Inflammatory macrophage treated with lipopolysaccharide for 4 hours (primary cell): ENCODE results near the gene WDR26.
"Not testable (repeated sequence)": the region's sequence is repeated elsewhere in the genome, so short reads cannot be mapped to it uniquely, and the experiment has no call there.

Experiments
- DNase-seq: peaks from one replicate; pipeline ENCODE4 v3.0.0-alpha.2; 2020

Gene WDR26

DNA sequence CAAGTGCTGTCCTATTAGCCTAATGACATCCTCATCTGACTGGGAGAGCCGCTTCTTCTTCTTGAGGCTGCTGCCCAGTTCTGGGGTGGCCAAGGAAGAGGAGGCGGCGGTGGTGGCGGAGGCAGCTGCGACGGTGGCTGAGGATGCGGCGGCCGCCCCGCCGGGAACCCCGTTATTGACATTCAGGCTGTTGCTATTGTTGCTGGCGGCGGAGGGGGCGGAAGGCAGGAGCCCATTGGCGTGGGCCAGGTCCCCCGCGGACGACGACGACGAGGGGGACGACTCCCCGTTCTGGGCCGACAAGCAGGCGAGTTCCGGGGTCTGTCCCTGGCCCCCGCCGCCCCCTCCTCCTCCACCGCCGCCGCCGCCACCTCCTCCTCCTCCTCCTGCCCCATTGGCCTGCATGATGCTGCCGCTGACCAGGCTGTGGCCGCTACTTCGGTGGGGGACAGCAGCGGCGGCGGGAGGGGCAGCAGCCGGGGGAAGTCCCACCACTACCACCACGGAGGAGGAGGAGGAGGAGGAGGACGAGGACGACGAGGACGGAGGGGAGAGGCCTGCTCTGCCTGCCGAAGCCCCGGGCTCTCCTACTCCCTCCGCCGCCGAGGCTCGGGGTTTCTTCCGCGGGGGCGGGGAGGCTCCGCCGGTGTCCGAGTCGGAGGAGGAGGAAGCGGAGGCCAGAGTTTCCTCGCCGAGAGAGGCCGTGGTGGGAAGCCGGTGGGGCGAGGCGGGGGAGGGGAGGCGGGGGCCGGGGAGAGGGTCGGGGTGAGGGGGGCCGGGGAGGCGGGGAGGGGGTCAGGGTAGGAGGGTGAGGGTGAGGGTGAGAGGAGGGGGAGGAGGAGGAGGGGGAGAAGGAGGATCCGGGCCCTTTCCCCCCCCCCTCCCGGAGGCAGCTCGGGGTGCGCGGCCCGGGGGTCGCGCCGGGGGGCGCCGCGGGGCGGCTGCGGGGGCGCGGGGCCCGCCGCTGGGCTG lies 610 bp downstream of the WDR26 start:
- peak; percentile 41 for DNase-seq

DNA sequence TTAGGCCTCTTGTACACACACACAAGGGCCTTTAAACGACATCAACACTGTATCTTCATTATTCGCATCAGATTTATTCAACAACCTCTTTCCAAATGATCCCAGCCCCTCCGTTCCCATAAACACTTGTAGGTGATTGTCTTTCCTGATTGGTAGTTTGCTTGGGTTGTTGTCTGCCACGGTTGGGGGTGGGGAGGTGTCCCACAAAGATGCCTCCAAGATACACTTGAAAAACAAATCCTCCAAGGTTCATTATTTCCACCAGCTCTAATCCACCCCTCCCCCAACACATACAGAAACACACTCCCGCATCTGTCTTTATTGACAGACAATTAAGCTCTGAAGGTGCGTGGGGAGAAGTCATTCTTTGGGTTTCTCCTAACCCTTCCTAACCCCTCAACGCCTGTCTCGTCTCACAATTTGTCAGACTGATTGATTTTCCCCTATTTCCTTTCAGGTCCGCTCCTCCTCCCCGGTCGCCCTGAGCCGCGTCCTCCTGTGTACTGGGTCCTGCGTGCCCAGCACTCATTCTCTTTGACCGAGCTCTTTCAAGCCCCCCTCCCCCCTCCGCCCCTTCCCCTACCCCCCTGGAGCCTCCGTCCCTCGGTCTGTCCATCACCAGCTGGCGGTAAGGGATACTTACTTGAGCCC lies 1.4 kb downstream of the WDR26 start:
- DNase-seq = peak; percentile 7

GRCh38 chr1:224432672-224433040 lies 1.9 kb downstream of the WDR26 start:
- peak; percentile 10 for DNase-seq

DNA sequence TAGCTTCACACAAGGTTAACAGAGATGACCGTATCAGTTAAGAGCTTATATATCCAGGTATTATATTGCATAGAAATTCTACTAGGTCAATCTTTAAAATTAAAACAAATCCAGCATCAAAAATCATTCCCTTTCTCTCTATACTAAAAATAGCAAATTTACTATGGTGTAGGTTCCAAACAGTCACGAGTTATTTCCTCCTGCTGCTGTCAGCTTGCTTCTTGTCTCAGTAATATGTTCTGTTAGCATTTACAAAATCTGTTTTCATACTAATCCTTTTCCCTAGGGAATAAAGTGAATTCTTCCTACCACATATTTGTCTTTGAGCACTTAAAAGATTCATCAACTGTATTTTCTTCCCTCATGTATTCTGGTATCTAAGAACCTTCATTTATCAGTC lies 2.5 kb downstream of the WDR26 start:
- DNase-seq = peak; percentile 15

GRCh38 chr1:224431726-224432125 lies 2.9 kb downstream of the WDR26 start:
- no peak for DNase-seq

DNA sequence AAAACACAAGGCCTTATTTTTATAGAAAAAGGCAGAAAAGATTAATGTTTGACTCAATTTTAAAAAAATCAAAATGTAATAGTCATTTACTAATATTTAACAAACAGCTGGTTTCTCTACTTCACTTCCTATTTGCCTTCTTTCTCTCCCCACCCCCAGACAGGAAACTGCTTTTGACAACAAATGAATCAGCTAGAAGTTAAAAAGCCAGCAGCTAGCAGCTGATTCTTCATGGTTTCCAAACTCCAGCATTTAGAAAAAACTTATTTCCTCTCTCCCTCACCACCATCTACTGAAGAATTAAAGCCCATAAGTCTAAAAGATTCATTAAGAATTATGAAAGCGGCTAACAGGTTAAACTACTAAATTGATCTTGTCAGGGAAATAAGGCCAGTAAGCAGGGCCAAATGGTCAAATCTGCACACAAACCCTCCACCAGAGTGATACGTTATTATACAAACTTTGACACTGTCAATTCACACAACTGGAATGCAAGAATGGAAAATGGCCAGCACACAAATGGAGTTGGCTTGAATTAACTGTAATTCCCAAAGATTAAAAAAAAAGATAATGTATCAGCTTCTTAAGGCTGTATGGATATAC lies 4.0 kb downstream of the WDR26 start:
- peak; percentile 88 for DNase-seq

- DNase-seq = no peak
These were observed 4.8 kb downstream of the WDR26 start for GRCh38 chr1:224429616-224430326.

DNA sequence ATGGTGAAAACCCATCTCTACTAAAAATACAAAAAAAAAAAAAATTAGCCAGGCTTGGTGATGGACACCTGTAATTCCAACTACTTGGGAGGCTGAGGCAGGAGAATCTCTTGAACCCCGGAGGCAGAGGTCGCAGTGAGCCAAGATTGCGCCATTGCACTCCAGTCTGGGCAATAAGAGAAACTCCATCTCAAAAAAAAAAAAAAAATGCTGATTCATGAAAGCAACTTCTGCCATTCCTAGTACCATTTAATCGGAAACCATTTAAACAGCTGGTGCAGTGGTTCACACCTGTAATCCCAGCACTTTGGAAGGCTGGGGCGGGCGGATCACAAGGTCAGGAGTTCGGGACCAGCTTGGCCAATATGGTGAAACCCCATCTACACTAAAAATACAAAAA lies 5.9 kb downstream of the WDR26 start:
- not testable (repeated sequence) for DNase-seq

DNA sequence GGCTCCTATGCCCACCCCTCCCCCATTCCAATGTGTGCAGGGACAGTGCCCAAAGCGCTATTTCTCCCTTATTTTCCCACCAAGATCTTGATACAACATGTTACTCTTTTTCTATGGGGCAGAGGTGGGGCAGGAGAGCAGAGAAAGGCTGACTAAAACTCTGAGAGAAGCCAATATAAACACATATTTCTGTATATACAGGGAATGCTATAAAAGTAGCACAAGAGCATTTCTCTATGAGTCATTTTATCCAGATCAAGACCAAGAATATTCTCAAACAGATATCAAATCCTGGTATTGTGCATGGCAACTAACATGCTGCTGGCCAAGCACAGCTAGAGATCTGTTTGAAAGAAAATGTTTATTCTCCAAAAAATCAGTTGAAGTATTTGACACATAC lies 7.3 kb downstream of the WDR26 start:
- DNase-seq = no peak

DNA sequence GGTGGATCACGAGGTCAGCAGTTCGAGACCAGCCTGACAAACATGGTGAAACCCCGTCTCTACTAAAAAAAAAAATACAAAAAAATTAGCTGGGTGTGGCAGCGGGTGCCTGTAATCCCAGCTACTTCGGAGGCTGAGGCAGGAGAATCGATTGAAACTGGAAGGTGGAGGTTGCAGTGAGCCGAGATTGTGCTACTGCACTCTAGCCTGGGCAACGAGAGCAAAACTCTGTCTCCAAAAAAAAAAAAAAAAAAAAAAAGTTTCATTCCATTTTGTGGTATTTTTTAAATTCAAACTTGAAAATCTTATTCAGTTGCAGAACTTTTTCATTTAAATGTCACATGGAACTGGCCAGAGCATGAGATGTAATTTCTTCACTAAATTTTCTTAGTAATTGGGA lies 7.7 kb downstream of the WDR26 start:
- not testable (repeated sequence) for DNase-seq

DNA sequence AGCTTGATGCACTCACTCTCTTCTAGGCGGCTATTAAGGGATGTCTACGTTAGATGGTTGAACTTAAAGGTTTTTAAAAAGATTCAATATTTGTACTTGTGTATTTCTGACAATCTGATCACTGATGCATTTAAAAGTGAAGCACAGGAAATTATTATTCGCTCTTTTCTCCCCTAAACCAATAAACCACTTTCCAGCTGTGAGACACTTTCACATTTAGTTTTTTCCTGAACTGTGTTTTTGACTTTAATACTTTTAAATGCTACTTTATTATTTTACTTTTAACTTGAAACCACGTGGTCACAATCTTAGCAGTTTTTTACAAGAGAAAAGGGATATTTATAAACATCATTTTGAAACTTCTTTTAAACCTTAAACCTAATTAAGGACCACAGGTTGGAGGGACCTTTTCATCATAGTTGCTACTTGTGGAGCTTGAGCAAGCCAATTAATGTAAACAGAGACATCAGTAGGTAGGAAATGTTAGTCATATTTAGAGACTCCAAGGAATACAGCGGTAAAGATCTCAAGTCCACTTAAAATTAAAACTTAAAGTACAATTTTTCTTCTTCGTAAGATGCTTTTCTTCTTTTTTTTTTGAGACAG lies 9.2 kb downstream of the WDR26 start:
- no peak for DNase-seq

DNA sequence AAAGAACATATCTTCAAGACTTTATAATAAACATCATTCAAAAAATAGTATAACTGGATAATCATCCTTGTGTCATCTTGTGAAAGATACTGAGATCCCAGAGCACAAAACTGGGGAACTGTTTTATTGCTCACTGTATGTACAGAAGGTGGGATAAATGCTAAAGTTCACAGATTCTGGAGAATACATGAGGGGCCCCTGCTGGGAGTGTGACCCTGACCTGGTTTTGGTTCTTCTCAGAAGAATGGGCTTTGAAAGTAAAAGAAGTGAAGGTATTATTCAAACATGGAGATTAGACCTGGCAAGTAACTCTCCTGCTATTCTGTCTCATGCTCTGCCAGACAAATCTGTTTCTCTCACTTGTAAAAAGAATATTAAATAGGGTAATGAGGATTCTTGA lies 14.5 kb downstream of the WDR26 start:
- no peak for DNase-seq

DNA sequence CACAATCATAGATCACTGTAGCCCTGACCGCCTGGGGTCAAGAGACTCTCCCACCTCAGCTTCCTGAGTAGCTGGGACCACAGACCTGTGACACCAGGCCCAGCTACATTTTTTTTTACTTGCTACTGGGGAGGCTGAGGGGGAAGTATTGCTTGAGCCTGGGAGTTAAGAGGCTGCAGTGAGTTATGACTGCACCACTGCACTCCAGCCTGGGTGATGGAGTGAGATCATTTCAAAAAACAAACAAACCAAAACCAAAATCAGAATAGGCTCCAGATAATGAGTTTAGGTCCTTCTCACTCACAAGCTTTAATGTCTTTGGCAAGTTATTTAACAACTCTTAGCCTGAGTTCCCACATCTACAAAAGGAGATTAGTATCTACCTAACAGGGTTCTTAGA lies 22.8 kb downstream of the WDR26 start:
- DNase-seq = no peak

GRCh38 chr1:224408294-224408590 lies 26.4 kb downstream of the WDR26 start:
- DNase-seq = no peak

- DNase-seq = no peak
These were observed 26.9 kb downstream of the WDR26 start for GRCh38 chr1:224407571-224408293.

GRCh38 chr1:224406216-224406615 lies 28.4 kb downstream of the WDR26 start:
- DNase-seq = no peak

DNA sequence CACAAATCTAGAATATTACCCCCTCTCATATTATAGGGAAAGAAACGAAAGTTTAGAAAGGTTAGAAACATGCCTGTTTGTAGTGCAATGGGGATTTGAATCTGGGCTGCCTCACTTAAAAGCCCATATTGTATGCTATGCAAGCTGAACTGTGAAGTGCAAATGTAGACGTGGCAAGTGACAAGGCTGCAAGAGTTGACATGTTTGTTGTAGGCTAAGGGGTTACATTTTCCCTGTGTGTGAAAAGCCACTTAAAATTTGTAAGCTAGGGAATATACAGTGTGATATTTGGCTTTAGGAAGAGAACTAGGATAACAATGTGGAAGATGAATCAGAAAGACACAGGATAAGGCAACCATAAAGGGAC lies 29.0 kb downstream of the WDR26 start:
- DNase-seq = no peak

- no peak for DNase-seq
These were observed 29.5 kb downstream of the WDR26 start for GRCh38 chr1:224404916-224405603.

DNA sequence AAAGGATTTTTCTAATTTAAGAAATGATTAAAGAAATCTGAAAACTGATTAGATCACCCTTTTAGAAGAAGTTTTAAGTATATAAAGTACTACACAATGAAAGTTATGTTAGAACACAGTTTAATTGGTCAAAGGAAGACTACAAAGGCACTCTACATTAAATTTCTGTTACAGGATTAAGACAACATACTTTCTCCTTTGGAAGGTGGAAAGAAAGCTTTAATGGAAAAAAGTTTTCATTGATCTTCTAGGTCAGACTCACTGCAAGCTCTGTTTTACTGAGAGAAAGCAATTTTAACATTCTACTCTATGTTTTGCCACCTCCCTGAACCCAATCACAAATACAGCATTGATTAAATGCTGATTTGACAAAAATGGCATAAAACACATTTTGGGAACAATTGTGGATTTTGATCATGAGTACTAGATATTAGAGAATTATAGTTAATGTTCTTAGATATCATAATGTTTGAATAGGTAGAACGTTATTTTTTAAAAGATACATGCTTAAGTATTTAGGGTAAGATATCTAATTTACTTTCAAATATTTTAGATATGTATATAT lies 32.0 kb downstream of the WDR26 start:
- no peak for DNase-seq

GRCh38 chr1:224399887-224400286 lies 34.7 kb downstream of the WDR26 start:
- no peak for DNase-seq

GRCh38 chr1:224393294-224393693 lies 41.3 kb downstream of the WDR26 start:
- DNase-seq = no peak
